Left renal cortex interstitium (tissue), 4 donors: ENCODE data around the gene SIRT1. TPM values are rescaled to one million over a fixed set of nuclear protein-coding genes. Genes with fewer than 3 reads are reported as not detected.
A peak's percentile ranks its signal among the peaks of the same experiment; 100 is the strongest.
"Not testable (repeated sequence)": the region's sequence is repeated elsewhere in the genome, so short reads cannot be mapped to it uniquely, and the experiment has no call there.

Source experiments
- DNase-seq, 4 donors: peaks; one replicate each; pipeline ENCODE4 v3.0.0-alpha.2; 2013; ENCODE audit warnings: low read depth in 4 of 4, low spot score in 2 of 4, missing footprints in 1 of 4
- polyA plus RNA-seq, 4 donors: library from polyadenylated mRNA; unstranded; fragments of 120-200 nt; gene quantifications; one replicate each; pipeline ENCODE4 v1.2.1, GENCODE V29; 2013; ENCODE audit not compliant: insufficient read length in 4 of 4

SIRT1 gene
- polyA plus RNA-seq, 4 donors: 34.6 to 47.2 (median 36.7) TPM

GRCh38 chr10:67875340-67876238, 8.9 kb upstream of the SIRT1 start:
- DNase-seq: no peak

- DNase-seq: not testable (repeated sequence)
Observed at GRCh38 chr10:67877421-67877820, 7.0 kb upstream of the SIRT1 start.

- DNase-seq: no peak
Observed at GRCh38 chr10:67878133-67878532, 6.3 kb upstream of the SIRT1 start.

- peak in 1 of 4 donors; percentile 2 for DNase-seq
Observed at GRCh38 chr10:67883710-67884312, 645 bp upstream of the SIRT1 start.

GRCh38 chr10:67884842-67885670, 600 bp downstream of the SIRT1 start:
- DNase-seq: peak; percentile 24 to 69 (median 44)

GRCh38 chr10:67893637-67894036, 9.2 kb downstream of the SIRT1 start:
- DNase-seq: no peak

- no peak for DNase-seq
Observed at GRCh38 chr10:67903581-67903980, 19.1 kb downstream of the SIRT1 start.

GRCh38 chr10:67912331-67912946, 28.0 kb downstream of the SIRT1 start:
- DNase-seq: no peak

GRCh38 chr10:67914777-67915340, 30.4 kb downstream of the SIRT1 start:
- no peak for DNase-seq

GRCh38 chr10:67917169-67917568, 32.7 kb downstream of the SIRT1 start:
- no peak for DNase-seq

- DNase-seq: no peak
Observed at GRCh38 chr10:67917679-67918078, 33.2 kb downstream of the SIRT1 start.

- no peak for DNase-seq
Observed at GRCh38 chr10:67921065-67921464, 36.6 kb downstream of the SIRT1 start.

- no peak for DNase-seq
Observed at GRCh38 chr10:67923551-67923950, 39.1 kb downstream of the SIRT1 start.

GRCh38 chr10:67924136-67924535, 39.7 kb downstream of the SIRT1 start:
- no peak for DNase-seq

- DNase-seq: no peak
Observed at GRCh38 chr10:67925449-67926005, 41.1 kb downstream of the SIRT1 start.

- DNase-seq: no peak
Observed at GRCh38 chr10:67926951-67927350, 42.5 kb downstream of the SIRT1 start.

GRCh38 chr10:67933199-67933598, 48.7 kb downstream of the SIRT1 start:
- no peak for DNase-seq

- DNase-seq: no peak
Observed at GRCh38 chr10:67934336-67934735, 49.9 kb downstream of the SIRT1 start.

GRCh38 chr10:67935223-67935622, 50.8 kb downstream of the SIRT1 start:
- no peak for DNase-seq

GRCh38 chr10:67936416-67936815, 52.0 kb downstream of the SIRT1 start:
- no peak for DNase-seq
